Neural progenitor cell (in vitro differentiated cells): ENCODE measurements around the gene ALDH3B1. TPM values are rescaled to one million over a fixed set of nuclear protein-coding genes. Genes with fewer than 3 reads are reported as not detected.

Source experiments
- DNase-seq: peaks from one replicate; pipeline ENCODE4 v3.0.0-alpha.2; 2016; ENCODE audit warnings: low spot score
- H2AFZ ChIP-seq: fragments of 200-600 bp; sonication (generic); replicated peaks from 2 replicates; pipeline ENCODE4 v1.6.1; 2016; ENCODE audit warnings: antibody characterized with exemption
- H3F3A ChIP-seq: fragments of 200-600 bp; sonication (generic); 2 replicates; pipeline ENCODE4 v1.6.1; 2016; ENCODE audit warnings: antibody characterized with exemption, low read depth
- H3K27ac ChIP-seq: fragments of 200-600 bp; sonication (generic); 2 replicates; pipeline ENCODE4 v1.5.1; 2016; ENCODE audit warnings: mild to moderate bottlenecking
- H3K27me3 ChIP-seq: fragments of 200-600 bp; sonication (generic); 2 replicates; pipeline ENCODE4 v1.6.1; 2016; ENCODE audit warnings: mild to moderate bottlenecking, moderate library complexity
- H3K36me3 ChIP-seq: fragments of 200-600 bp; sonication (generic); 2 replicates; pipeline ENCODE4 v1.5.1; 2016
- H3K4me1 ChIP-seq: fragments of 200-600 bp; sonication (generic); 2 replicates; pipeline ENCODE4 v1.6.1; 2016; ENCODE audit warnings: mixed run types
- H3K4me2 ChIP-seq: fragments of 200-600 bp; sonication (generic); 2 replicates; pipeline ENCODE4 v1.6.1; 2016
- H3K4me3 ChIP-seq: fragments of 200-600 bp; sonication (generic); 2 replicates; pipeline ENCODE4 v1.5.1; 2016
- H3K79me2 ChIP-seq: fragments of 200-600 bp; sonication (generic); 2 replicates; pipeline ENCODE4 v1.6.1; 2016; ENCODE audit warnings: low read depth
- H3K9ac ChIP-seq: fragments of 200-600 bp; sonication (generic); 2 replicates; pipeline ENCODE4 v1.6.1; 2016
- H3K9me3 ChIP-seq: fragments of 200-600 bp; sonication (generic); 2 replicates; pipeline ENCODE4 v1.5.1; 2016; ENCODE audit warnings: low read depth
- H4K20me1 ChIP-seq: fragments of 200-600 bp; sonication (generic); 2 replicates; pipeline ENCODE4 v1.6.1; 2016; ENCODE audit warnings: low read depth
- H3K27ac Mint-ChIP-seq: 3 replicates; pipeline ENCODE4 v1.8.0; 2021; ENCODE audit warnings: mixed read lengths
- H3K27me3 Mint-ChIP-seq: 2 replicates; pipeline ENCODE4 v1.8.0; 2022; ENCODE audit warnings: low read depth, mild to moderate bottlenecking, inconsistent platforms, moderate library complexity, mixed read lengths; ENCODE audit not compliant: insufficient read depth
- H3K36me3 Mint-ChIP-seq: 3 replicates; pipeline ENCODE4 v1.8.0; 2021; ENCODE audit warnings: mixed read lengths
- H3K4me1 Mint-ChIP-seq: 3 replicates; pipeline ENCODE4 v1.8.0; 2021; ENCODE audit warnings: mixed read lengths
- H3K4me3 Mint-ChIP-seq: 3 replicates; pipeline ENCODE4 v1.8.0; 2021; ENCODE audit warnings: mild to moderate bottlenecking, moderate library complexity, mixed read lengths
- H3K9me3 Mint-ChIP-seq: 3 replicates; pipeline ENCODE4 v1.8.0; 2020; ENCODE audit warnings: mixed read lengths
- EZH2 ChIP-seq: fragments of 200-600 bp; sonication (generic); IDR thresholded peaks from 2 replicates; pipeline ENCODE4 v1.6.1; 2017; ENCODE audit warnings: antibody characterized with exemption, mild to moderate bottlenecking, moderate library complexity
- EZH2phosphoT487 ChIP-seq: fragments of 200-600 bp; sonication (generic); IDR thresholded peaks from 2 replicates; pipeline ENCODE4 v1.6.1; 2017; ENCODE audit warnings: antibody characterized with exemption
- total RNA-seq: library from RNA; depleted of rRNA; stranded (reverse); fragments of >200 nt; gene quantifications from 2 replicates; pipeline ENCODE4 v1.2.3, GENCODE V29; 2015; ENCODE audit warnings: low replicate concordance
- TF ChIP-seq, protein P1 (sequence below): fragments of 200-600 bp; sonication (generic); IDR thresholded peaks from 2 replicates; pipeline ENCODE4 v1.5.1; 2017; ENCODE audit warnings: antibody characterized with exemption, mild to moderate bottlenecking

Gene ALDH3B1
- total RNA-seq, 1 donor from 2014 or later: not detected

- no peaks in the 10 kb centered on the region for H3K36me3 ChIP-seq
- H3K27me3 ChIP-seq: peaks cover 15% of the 10 kb centered on the region
- peaks cover 14% of the 10 kb centered on the region for H3K4me1 ChIP-seq
- Mint-ChIP-seq H3K27ac (peak overlapping the region; percentile 78), H3K36me3 (no peaks in the 10 kb centered on the region), H3K4me1 (peaks cover 52% of the 10 kb centered on the region), H3K27me3 (peaks cover 20% of the 10 kb centered on the region), H3K4me3 (no peak overlapping the region), H3K9me3 (no peaks in the 10 kb centered on the region)
- DNase-seq: no peak
- TF ChIP-seq EZH2phosphoT487: no peak
- TF ChIP-seq, protein P1, sequence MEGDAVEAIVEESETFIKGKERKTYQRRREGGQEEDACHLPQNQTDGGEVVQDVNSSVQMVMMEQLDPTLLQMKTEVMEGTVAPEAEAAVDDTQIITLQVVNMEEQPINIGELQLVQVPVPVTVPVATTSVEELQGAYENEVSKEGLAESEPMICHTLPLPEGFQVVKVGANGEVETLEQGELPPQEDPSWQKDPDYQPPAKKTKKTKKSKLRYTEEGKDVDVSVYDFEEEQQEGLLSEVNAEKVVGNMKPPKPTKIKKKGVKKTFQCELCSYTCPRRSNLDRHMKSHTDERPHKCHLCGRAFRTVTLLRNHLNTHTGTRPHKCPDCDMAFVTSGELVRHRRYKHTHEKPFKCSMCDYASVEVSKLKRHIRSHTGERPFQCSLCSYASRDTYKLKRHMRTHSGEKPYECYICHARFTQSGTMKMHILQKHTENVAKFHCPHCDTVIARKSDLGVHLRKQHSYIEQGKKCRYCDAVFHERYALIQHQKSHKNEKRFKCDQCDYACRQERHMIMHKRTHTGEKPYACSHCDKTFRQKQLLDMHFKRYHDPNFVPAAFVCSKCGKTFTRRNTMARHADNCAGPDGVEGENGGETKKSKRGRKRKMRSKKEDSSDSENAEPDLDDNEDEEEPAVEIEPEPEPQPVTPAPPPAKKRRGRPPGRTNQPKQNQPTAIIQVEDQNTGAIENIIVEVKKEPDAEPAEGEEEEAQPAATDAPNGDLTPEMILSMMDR: no peak
- TF ChIP-seq EZH2: no peak
- no peak overlapping the region for H3K4me2 ChIP-seq
- no peaks in the 10 kb centered on the region for H4K20me1 ChIP-seq
- no peaks in the 10 kb centered on the region for H3K79me2 ChIP-seq
- peaks cover 8% of the 10 kb centered on the region for H3F3A ChIP-seq
- H3K27ac ChIP-seq: no peak overlapping the region
- H3K9me3 ChIP-seq: no peaks in the 10 kb centered on the region
- no peak overlapping the region for H2AFZ ChIP-seq
- H3K4me3 ChIP-seq: no peak overlapping the region
- no peak overlapping the region for H3K9ac ChIP-seq
These were observed 1.5 kb upstream of the ALDH3B1 start for GRCh38 chr11:68008381-68009337.

DNA sequence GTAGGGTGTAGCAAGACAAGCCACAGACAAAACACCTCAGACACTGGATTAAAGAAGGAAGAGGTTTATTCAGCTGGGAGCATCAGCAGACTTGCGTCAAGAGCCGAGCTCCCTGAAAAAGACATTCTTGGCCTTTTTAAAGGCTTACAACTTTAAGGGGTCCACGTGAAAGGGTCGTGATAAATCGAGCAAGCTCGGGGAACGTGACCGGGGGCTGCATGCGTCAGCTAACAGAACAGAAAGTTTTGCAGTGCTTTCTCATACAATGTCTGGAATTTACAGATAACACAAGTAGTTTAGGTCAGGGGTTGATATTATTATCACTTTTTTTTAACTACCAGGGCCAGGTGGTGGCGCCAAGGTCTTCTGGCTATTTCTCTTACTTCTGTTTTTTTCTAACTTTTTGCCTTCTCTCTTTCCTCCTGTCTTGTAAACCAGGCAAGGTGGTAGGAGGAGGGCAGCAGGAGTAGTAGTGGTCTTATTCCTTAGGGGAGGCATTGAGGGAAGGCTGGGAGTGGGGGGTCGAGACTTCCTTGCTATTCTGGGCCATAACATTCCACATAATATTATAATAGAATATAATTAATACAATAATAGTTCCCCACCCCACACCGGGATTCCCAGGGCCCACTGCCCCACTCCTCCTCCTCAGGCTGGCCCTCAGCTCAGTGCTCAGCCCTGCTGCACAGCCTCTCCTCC, 587 bp upstream of the ALDH3B1 start:
- peak overlapping the region; percentile 24 for H3K4me2 ChIP-seq
- no peak for DNase-seq
- H3K9ac ChIP-seq: no peak overlapping the region
- H3K36me3 ChIP-seq: no peaks in the 10 kb centered on the region
- no peak overlapping the region for H3K27ac ChIP-seq
- no peak overlapping the region for H2AFZ ChIP-seq
- H3K27me3 ChIP-seq: peaks cover 6% of the 10 kb centered on the region
- no peaks in the 10 kb centered on the region for H3K9me3 ChIP-seq
- Mint-ChIP-seq H3K4me1 (peaks cover 59% of the 10 kb centered on the region), H3K9me3 (no peaks in the 10 kb centered on the region), H3K27ac (peak overlapping the region; percentile 78), H3K4me3 (peak overlapping the region; percentile 30), H3K27me3 (peaks cover 15% of the 10 kb centered on the region), H3K36me3 (no peaks in the 10 kb centered on the region)
- H3K4me3 ChIP-seq: no peak overlapping the region
- H3K4me1 ChIP-seq: peaks cover 14% of the 10 kb centered on the region
- H3K79me2 ChIP-seq: no peaks in the 10 kb centered on the region
- TF ChIP-seq, protein P1: no peak
- TF ChIP-seq EZH2phosphoT487 (no peak), EZH2 (no peak)
- H3F3A ChIP-seq: peaks cover 8% of the 10 kb centered on the region
- no peaks in the 10 kb centered on the region for H4K20me1 ChIP-seq

DNA sequence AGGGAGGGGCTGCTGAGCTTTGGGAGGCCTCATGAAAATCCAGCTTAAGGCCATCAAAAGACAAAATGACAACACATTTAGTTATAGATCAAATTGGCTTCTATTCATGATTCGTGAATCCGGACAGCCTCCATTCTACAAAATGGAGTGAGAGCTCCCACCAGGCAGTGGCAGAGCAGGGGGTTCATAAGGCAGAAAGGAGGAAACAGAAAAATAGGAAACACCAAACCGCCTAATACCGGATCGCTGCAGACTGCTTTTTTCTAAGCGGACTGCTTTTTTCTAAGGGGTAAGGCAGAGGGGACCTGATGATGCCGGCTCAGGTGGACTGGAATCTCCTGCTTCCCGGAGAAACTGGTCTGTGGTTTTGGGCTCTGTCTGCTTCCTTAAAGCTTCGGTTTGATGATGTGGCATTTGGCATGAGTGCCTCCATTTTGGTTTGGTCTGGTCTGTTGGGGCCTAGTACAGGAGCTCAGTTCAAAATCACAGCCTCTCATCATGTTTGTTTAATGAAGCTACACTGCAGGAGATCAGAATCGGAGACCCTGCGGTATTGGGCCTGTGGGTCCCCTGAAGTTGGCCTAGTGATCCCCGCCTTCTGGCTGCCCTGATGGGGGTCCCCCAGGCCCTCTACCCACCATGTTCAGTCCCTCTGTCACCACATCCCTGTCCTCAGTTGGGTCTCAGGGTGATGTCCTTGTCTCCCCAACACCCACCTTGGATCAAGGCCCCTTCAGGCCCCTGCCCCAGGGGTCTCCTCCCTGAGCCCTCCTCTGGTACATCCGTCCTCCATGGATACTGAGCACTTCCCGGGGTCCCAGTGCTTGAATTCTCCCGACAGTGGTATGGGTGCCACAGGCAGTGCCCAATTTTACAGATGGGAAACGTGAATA, 1.2 kb downstream of the ALDH3B1 start:
- H3K36me3 ChIP-seq: no peaks in the 10 kb centered on the region
- H3K27ac ChIP-seq: no peak overlapping the region
- no peaks in the 10 kb centered on the region for H4K20me1 ChIP-seq
- no peak for DNase-seq
- H3K36me3 Mint-ChIP-seq: no peaks in the 10 kb centered on the region
- peaks cover 12% of the 10 kb centered on the region for H3K27me3 Mint-ChIP-seq
- H3K9ac ChIP-seq: no peak overlapping the region
- H3K79me2 ChIP-seq: no peaks in the 10 kb centered on the region
- no peaks in the 10 kb centered on the region for H3K27me3 ChIP-seq
- H3K27ac Mint-ChIP-seq: peak overlapping the region; percentile 95
- TF ChIP-seq EZH2phosphoT487 (no peak), EZH2 (no peak)
- TF ChIP-seq, protein P1: no peak
- peak overlapping the region; percentile 48 for H3K4me3 Mint-ChIP-seq
- no peak overlapping the region for H2AFZ ChIP-seq
- H3K4me1 Mint-ChIP-seq: peaks cover 57% of the 10 kb centered on the region
- peak overlapping the region; percentile 24 for H3K4me2 ChIP-seq
- no peak overlapping the region for H3K4me3 ChIP-seq
- peaks cover 14% of the 10 kb centered on the region for H3K4me1 ChIP-seq
- no peaks in the 10 kb centered on the region for H3K9me3 Mint-ChIP-seq
- peaks cover 8% of the 10 kb centered on the region for H3F3A ChIP-seq
- no peaks in the 10 kb centered on the region for H3K9me3 ChIP-seq
